Measurements from ENCODE around the gene GTSE1.
"Not testable (repeated sequence)": the region's sequence is repeated elsewhere in the genome, so short reads cannot be mapped to it uniquely, and the experiment has no call there.

Gene GTSE1

GRCh38 chr22:46295277-46295971 lies 1.2 kb upstream of the GTSE1 start:
- no peak for FAIRE-seq

- FAIRE-seq, result no peak
These were observed 612 bp downstream of the GTSE1 start for GRCh38 chr22:46297151-46297812.

- FAIRE-seq, result no peak
These were observed 2.4 kb downstream of the GTSE1 start for GRCh38 chr22:46299101-46299500.

- FAIRE-seq, result no peak
These were observed 3.8 kb downstream of the GTSE1 start for GRCh38 chr22:46300491-46300890.

GRCh38 chr22:46303347-46303965 lies 6.8 kb downstream of the GTSE1 start:
- FAIRE-seq, result no peak

- FAIRE-seq, result no peak
These were observed 11.8 kb downstream of the GTSE1 start for GRCh38 chr22:46308283-46308988.

GRCh38 chr22:46309526-46310085 lies 12.9 kb downstream of the GTSE1 start:
- FAIRE-seq, result no peak

GRCh38 chr22:46312056-46312455 lies 15.4 kb downstream of the GTSE1 start:
- FAIRE-seq, result no peak

- FAIRE-seq, result not testable (repeated sequence)
These were observed 16.2 kb downstream of the GTSE1 start for GRCh38 chr22:46312848-46313247.

GRCh38 chr22:46315976-46316375 lies 19.3 kb downstream of the GTSE1 start:
- FAIRE-seq, result no peak

GRCh38 chr22:46317646-46318045 lies 21.0 kb downstream of the GTSE1 start:
- no peak for FAIRE-seq

- no peak for FAIRE-seq
These were observed 21.9 kb downstream of the GTSE1 start for GRCh38 chr22:46318576-46318975.

- FAIRE-seq, result no peak
These were observed 22.6 kb downstream of the GTSE1 start for GRCh38 chr22:46319319-46319718.

GRCh38 chr22:46320166-46320710 lies 23.6 kb downstream of the GTSE1 start:
- FAIRE-seq, result no peak

GRCh38 chr22:46320716-46321386 lies 24.2 kb downstream of the GTSE1 start:
- no peak for FAIRE-seq

- no peak for FAIRE-seq
These were observed 26.0 kb downstream of the GTSE1 start for GRCh38 chr22:46322711-46323110.

GRCh38 chr22:46323162-46323561 lies 26.5 kb downstream of the GTSE1 start:
- no peak for FAIRE-seq

- FAIRE-seq, result no peak
These were observed 29.5 kb downstream of the GTSE1 start for GRCh38 chr22:46326066-46326680.

GRCh38 chr22:46327691-46328465 lies 31.2 kb downstream of the GTSE1 start:
- FAIRE-seq, result no peak

- no peak for FAIRE-seq
These were observed 32.1 kb downstream of the GTSE1 start for GRCh38 chr22:46328797-46329196.

GRCh38 chr22:46329616-46330015 lies 32.9 kb downstream of the GTSE1 start:
- FAIRE-seq, result no peak

All from colon (tissue), 2 donors.